A549 (cell line): ENCODE results near the gene ABI2. TPM values are rescaled to one million over a fixed set of nuclear protein-coding genes. Genes with fewer than 3 reads are reported as not detected.
A peak's percentile ranks its signal among the peaks of the same experiment; 100 is the strongest.

Experiments used
- ATAC-seq, 2 experiments: fragments of 200-7000 bp in 1 of 2; fragments of >200 bp in 1 of 2; cut with Nextera tagmentation in 1 of 2; cut with Tn5 transposase in 1 of 2; 3 replicates each; pipeline versions ENCODE4 v1.8.0 to v1.9.1; 2018 to 2020; ENCODE audit warnings: mild to moderate bottlenecking in 1 of 2, moderate library complexity in 1 of 2
- CTCF ChIA-PET: fragments of 300-600 bp; sonication (Branson Sonifier 250); formaldehyde crosslinking; extraction: SDS; loops from one replicate; lab custom pipeline; 2021; ENCODE audit warnings: antibody characterized with exemption, inconsistent platforms; lab: Yijun Ruan, JAX
- POLR2A ChIA-PET: fragments of 350-600 bp; formaldehyde crosslinking; extraction: SDS; loops from one replicate; lab custom pipeline; 2021; ENCODE audit warnings: antibody characterized with exemption, inconsistent platforms; lab: Yijun Ruan, JAX
- DNase-seq, 2 experiments: peaks; one replicate each; pipeline versions ENCODE4 v3.0.0 to v3.0.0-alpha.2; 2011 to 2016; ENCODE audit warnings: low read depth in 1 of 2, low spot score in 1 of 2
- FAIRE-seq: peaks from 2 replicates; lab custom pipeline; 2011; peaks lifted over from hg19 to GRCh38; lab: Jason Lieb, UNC
- H3K27ac ChIP-seq, 2 experiments: fragments of >200 bp; sonication (Bioruptor Twin); formaldehyde crosslinking; 3 replicates each; pipeline ENCODE4 v1.5.1; 2016 to 2017
- H3K4me1 ChIP-seq: fragments of >200 bp; sonication (Bioruptor Twin); formaldehyde crosslinking; 3 replicates; pipeline ENCODE4 v1.6.1; 2016
- H3K4me2 ChIP-seq: fragments of >200 bp; sonication (Bioruptor Twin); formaldehyde crosslinking; 3 replicates; pipeline ENCODE4 v1.6.1; 2016
- H3K4me3 ChIP-seq: fragments of >200 bp; sonication (Bioruptor Twin); formaldehyde crosslinking; 3 replicates; pipeline ENCODE4 v1.5.1; 2016
- H3K9me3 ChIP-seq: fragments of >200 bp; sonication (Bioruptor Twin); formaldehyde crosslinking; 3 replicates; pipeline ENCODE4 v1.6.1; 2016
- BCL3 ChIP-seq: fragments of >200 bp; sonication (Bioruptor Twin); formaldehyde crosslinking; IDR thresholded peaks from 3 replicates; pipeline ENCODE4 v1.6.1; 2016
- BHLHE40 ChIP-seq: IDR thresholded peaks from 2 replicates; pipeline ENCODE4 v1.6.1; 2012; ENCODE audit warnings: low read depth, low read length, inconsistent platforms
- CBX2 ChIP-seq: fragments of 200-600 bp; sonication (generic); IDR thresholded peaks from 2 replicates; pipeline ENCODE4 v1.6.1; 2016; ENCODE audit warnings: low read depth, mild to moderate bottlenecking, borderline replicate concordance
- ESRRA ChIP-seq: fragments of 150-350 bp; IDR thresholded peaks from 2 replicates; pipeline ENCODE4 v1.6.1; 2014; ENCODE audit warnings: mild to moderate bottlenecking, low read length, borderline replicate concordance
- HDAC2 ChIP-seq: fragments of 200-600 bp; sonication (generic); IDR thresholded peaks from 2 replicates; pipeline ENCODE4 v1.6.1; 2016
- HES2 ChIP-seq: fragments of >200 bp; sonication (Bioruptor Twin); formaldehyde crosslinking; IDR thresholded peaks from 2 replicates; pipeline ENCODE4 v1.6.1; 2016
- HEYL ChIP-seq: fragments of 250-450 bp; sonication (Bioruptor Pico); IDR thresholded peaks from 2 replicates; pipeline ENCODE4 v1.8.0; 2021; ENCODE audit warnings: mild to moderate bottlenecking, moderate library complexity
- HOXB13 ChIP-seq: fragments of 250-450 bp; sonication (Bioruptor Pico); IDR thresholded peaks from 2 replicates; pipeline ENCODE4 v1.5.0; 2020; ENCODE audit warnings: low read depth, mild to moderate bottlenecking, moderate library complexity
- HOXB5 ChIP-seq: fragments of 250-450 bp; sonication (Bioruptor Pico); IDR thresholded peaks from 2 replicates; pipeline ENCODE4 v1.5.0; 2020; ENCODE audit warnings: mild to moderate bottlenecking, moderate library complexity
- JUN ChIP-seq, 2 experiments: fragments of >200 bp; sonication (Bioruptor Twin); formaldehyde crosslinking; IDR thresholded peaks; 2 replicates in 1 of 2; 3 replicates in 1 of 2; pipeline ENCODE4 v1.6.1; 2016 to 2017
- KDM5A ChIP-seq: fragments of 200-600 bp; sonication (generic); IDR thresholded peaks from 2 replicates; pipeline ENCODE4 v1.6.1; 2016; ENCODE audit warnings: antibody characterized with exemption, mild to moderate bottlenecking
- MAFK ChIP-seq: fragments of 450-650 bp; IDR thresholded peaks from 2 replicates; pipeline ENCODE4 v1.6.1; 2014; ENCODE audit not compliant: partially characterized antibody
- NFE2L2 ChIP-seq: fragments of 150-350 bp; conservative IDR thresholded peaks from 2 replicates; pipeline ENCODE4 v1.6.1; 2014; ENCODE audit warnings: low read length
- POLR2A ChIP-seq: IDR thresholded peaks from 2 replicates; pipeline ENCODE4 v1.6.1; 2012; ENCODE audit warnings: mild to moderate bottlenecking, low read length
- RARB ChIP-seq: fragments of 250-450 bp; sonication (Bioruptor Pico); IDR thresholded peaks from 2 replicates; pipeline ENCODE4 v1.8.0; 2021; ENCODE audit warnings: mild to moderate bottlenecking, moderate library complexity
- RCOR1 ChIP-seq: fragments of 150-350 bp; IDR thresholded peaks from 2 replicates; pipeline ENCODE4 v1.6.1; 2014; ENCODE audit warnings: antibody characterized with exemption, low read length, low read depth
- RFX5 ChIP-seq: fragments of 450-650 bp; IDR thresholded peaks from 2 replicates; pipeline ENCODE4 v1.7.1; 2014; ENCODE audit warnings: antibody characterized with exemption, mild to moderate bottlenecking, moderate library complexity
- TFCP2L1 ChIP-seq: fragments of 250-450 bp; sonication (Bioruptor Pico); IDR thresholded peaks from 2 replicates; pipeline ENCODE4 v1.5.0; 2021; ENCODE audit warnings: mild to moderate bottlenecking
- TP53 ChIP-seq: fragments of 250-450 bp; sonication (Bioruptor Pico); IDR thresholded peaks from 2 replicates; pipeline ENCODE4 v1.5.0; 2021; ENCODE audit warnings: mild to moderate bottlenecking, moderate library complexity
- WGBS: methylation state at CpG from one replicate; pipeline ENCODE4 v1.1.6; 2017; ENCODE audit errors: missing lambda C conversion rate; 5-methylcytosine and 5-hydroxymethylcytosine counted together
- polyA plus RNA-seq, 4 experiments: library from polyadenylated mRNA; depleted of rRNA in 3 of 4; stranded (reverse); fragments of >200 nt; fragmentation: RNase III in 1 of 4; extraction: RNeasy Plus Mini Kit Qiagen cat#74134 plus additional on column Dnase treatment in 1 of 4; gene quantifications; 2 replicates in 3 of 4; 3 replicates in 1 of 4; pipeline ENCODE4 v1.2.3, GENCODE V29; 2011 to 2017
- TF ChIP-seq, protein P1 (sequence below): fragments of 200-600 bp; sonication (generic); IDR thresholded peaks from 2 replicates; pipeline ENCODE4 v1.6.1; 2016; ENCODE audit warnings: antibody characterized with exemption, mild to moderate bottlenecking, moderate library complexity

ABI2 gene
- polyA plus RNA-seq, 2 of the 4 experiments (the other 2 are of a cell fraction) = 36.2 to 51.1 TPM

DNA sequence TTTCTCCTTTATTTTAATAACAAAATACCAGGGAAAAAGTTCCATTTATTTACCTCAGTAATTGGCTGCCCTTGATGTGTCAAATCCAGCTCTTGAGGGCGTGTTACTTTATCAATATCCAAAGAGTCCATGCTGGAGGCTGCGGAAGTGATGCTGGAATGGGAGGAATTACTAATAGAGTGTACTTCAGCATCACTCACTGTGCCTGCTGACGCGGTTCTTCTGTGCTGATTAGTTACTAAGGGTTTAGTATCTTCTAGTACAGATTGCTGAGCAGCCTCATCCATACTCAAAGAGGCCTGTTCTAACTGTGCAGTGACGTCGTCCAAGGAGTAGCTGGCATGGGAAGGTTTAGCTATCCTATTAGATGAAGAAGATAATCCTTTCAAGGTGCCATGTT, 161.3 kb downstream of the ABI2 start:
- H3K4me1 ChIP-seq = peaks cover 20% of the 10 kb centered on the region
- TF ChIP-seq TFCP2L1 (CRISPR knock-in tag) (no peak), RFX5 (no peak), BHLHE40 (no peak)
- no peaks in the 10 kb centered on the region for H3K9me3 ChIP-seq
- ChIA-PET CTCF (interaction anchor here (1.3 kb wide), 1 partner anchor 162 kb away, joined by 6 read pairs; no protein-coding TSS in a partner anchor), POLR2A (no interaction called here)
- H3K4me2 ChIP-seq = no peak overlapping the region
- ATAC-seq = no peak
- DNase-seq = no peak
- 93% methylated on average over 6 of the region's 6 CpGs for WGBS
- no peak for FAIRE-seq
- no peak overlapping the region for H3K27ac ChIP-seq
- no peak overlapping the region for H3K4me3 ChIP-seq

DNA sequence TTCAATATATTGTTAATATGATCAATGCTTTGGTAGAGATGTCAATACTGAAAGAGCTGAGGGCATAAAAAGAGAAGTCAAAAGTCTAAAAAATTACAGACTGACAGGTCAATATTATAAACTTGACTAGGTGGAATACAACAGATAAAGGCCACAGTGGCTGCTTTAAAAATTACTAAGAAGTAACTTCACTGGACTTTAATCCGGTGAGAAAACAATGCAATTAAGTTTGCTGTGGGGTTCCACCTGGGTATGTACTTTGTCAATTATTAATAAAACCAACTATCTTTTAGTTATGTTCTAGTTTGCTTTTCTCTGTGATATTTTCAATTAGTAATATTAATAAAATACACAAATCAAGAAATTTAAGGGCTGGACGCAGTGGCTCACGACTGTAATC, 162.2 kb downstream of the ABI2 start:
- Histone ChIP-seq H3K4me1 (peaks cover 20% of the 10 kb centered on the region), H3K9me3 (no peaks in the 10 kb centered on the region)
- ChIA-PET CTCF (interaction anchor here (1.3 kb wide), 1 partner anchor 161 kb away, joined by 6 read pairs; no protein-coding TSS in a partner anchor), POLR2A (no interaction called here)
- WGBS = 72% methylated on average over 3 of the region's 3 CpGs
- DNase-seq = no peak
- TF ChIP-seq HEYL (CRISPR knock-in tag) (no peak), BCL3 (no peak), HOXB13 (CRISPR knock-in tag) (no peak), CBX2 (no peak), POLR2A (no peak), JUN (IDR thresholded peaks at IDR 0.05) (no peak), RARB (CRISPR knock-in tag) (no peak), ESRRA (no peak), HDAC2 (no peak), KDM5A (no peak)
- TF ChIP-seq, protein P1, sequence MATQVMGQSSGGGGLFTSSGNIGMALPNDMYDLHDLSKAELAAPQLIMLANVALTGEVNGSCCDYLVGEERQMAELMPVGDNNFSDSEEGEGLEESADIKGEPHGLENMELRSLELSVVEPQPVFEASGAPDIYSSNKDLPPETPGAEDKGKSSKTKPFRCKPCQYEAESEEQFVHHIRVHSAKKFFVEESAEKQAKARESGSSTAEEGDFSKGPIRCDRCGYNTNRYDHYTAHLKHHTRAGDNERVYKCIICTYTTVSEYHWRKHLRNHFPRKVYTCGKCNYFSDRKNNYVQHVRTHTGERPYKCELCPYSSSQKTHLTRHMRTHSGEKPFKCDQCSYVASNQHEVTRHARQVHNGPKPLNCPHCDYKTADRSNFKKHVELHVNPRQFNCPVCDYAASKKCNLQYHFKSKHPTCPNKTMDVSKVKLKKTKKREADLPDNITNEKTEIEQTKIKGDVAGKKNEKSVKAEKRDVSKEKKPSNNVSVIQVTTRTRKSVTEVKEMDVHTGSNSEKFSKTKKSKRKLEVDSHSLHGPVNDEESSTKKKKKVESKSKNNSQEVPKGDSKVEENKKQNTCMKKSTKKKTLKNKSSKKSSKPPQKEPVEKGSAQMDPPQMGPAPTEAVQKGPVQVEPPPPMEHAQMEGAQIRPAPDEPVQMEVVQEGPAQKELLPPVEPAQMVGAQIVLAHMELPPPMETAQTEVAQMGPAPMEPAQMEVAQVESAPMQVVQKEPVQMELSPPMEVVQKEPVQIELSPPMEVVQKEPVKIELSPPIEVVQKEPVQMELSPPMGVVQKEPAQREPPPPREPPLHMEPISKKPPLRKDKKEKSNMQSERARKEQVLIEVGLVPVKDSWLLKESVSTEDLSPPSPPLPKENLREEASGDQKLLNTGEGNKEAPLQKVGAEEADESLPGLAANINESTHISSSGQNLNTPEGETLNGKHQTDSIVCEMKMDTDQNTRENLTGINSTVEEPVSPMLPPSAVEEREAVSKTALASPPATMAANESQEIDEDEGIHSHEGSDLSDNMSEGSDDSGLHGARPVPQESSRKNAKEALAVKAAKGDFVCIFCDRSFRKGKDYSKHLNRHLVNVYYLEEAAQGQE = no peak
- TF ChIP-seq, all 56 proteins: peak for 0
- no peak overlapping the region for H3K27ac ChIP-seq
- no peak overlapping the region for H3K4me3 ChIP-seq
- no peak for FAIRE-seq
- ATAC-seq = no peak
- no peak overlapping the region for H3K4me2 ChIP-seq

DNA sequence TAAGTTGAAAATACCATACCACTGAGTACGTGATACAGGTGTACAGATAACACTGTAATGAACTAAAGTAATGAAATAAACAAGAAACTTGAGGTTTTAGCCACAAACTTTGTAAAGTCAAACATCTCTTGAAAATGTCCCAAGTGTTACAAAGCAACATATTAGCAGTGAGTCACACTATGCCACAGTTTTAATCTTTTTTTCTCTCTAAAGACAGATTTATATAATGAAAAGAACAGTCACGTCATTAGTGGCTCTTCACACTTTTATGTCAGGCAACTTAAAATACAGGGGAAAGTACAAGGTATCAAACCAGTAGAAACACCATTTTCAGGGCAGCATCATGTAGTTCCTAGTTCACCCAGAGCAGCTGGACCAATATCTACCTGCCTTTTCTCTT, 164.8 kb downstream of the ABI2 start:
- H3K27ac ChIP-seq = no peak overlapping the region

More for the DNA sequence above, 164.8 kb downstream of the ABI2 start:
- TF ChIP-seq MAFK (no peak), TP53 (CRISPR knock-in tag) (no peak), HOXB13 (CRISPR knock-in tag) (no peak), HOXB5 (no peak), HES2 (no peak), RCOR1 (no peak), NFE2L2 (no peak)
- Histone ChIP-seq H3K9me3 (no peaks in the 10 kb centered on the region), H3K4me3 (no peak overlapping the region), H3K4me2 (peak overlapping the region; percentile 47), H3K4me1 (peaks cover 22% of the 10 kb centered on the region)
- no peak for DNase-seq
- WGBS = 85% methylated on average over 2 of the region's 2 CpGs
- no peak for FAIRE-seq
- ChIA-PET POLR2A (no interaction called here), CTCF (interaction anchor here (1.1 kb wide), 1 partner anchor 159 kb away, joined by 4 read pairs; no protein-coding TSS in a partner anchor)
- ATAC-seq = no peak

Other genes starting within 250 kb of the ABI2 start
- 16.0 and 19.7 TPM in 2 replicates for gene CYP20A1, start 89.4 kb upstream of the ABI2 start, polyA plus RNA-seq (2011; rRNA removed)
- gene CYP20A1, start 89.4 kb upstream of the ABI2 start, polyA plus RNA-seq (2017; fragmentation: RNase III; extraction: RNeasy Plus Mini Kit Qiagen cat#74134 plus additional on column Dnase treatment) = 7.5 to 8.5 TPM (median 7.9 TPM) in 3 replicates
- 7.3 and 11.6 TPM in 2 replicates for gene RAPH1, start 206.9 kb downstream of the ABI2 start, polyA plus RNA-seq (2011; rRNA removed)
- 5.5 to 6.9 TPM (median 6.3 TPM) in 3 replicates for gene RAPH1, start 206.9 kb downstream of the ABI2 start, polyA plus RNA-seq (2017; fragmentation: RNase III; extraction: RNeasy Plus Mini Kit Qiagen cat#74134 plus additional on column Dnase treatment)